WTC11 (cell line): Measurements from ENCODE around the gene TAOK2. TPM values are rescaled to one million over a fixed set of nuclear protein-coding genes. Genes with fewer than 3 reads are reported as not detected.

ENCODE experiments used
- ATAC-seq: fragments of 200-7000 bp; cut with Tn5 transposase; 2 replicates; pipeline ENCODE4 v1.10.0; 2021; ENCODE audit warnings: mild to moderate bottlenecking, moderate library complexity
- CTCF ChIA-PET: fragments of 300-600 bp; sonication (Branson Sonifier 250); formaldehyde crosslinking; loops from one replicate; lab custom pipeline; 2021; ENCODE audit warnings: antibody characterized with exemption; lab: Charles Lee
- POLR2A ChIA-PET: fragments of 350-600 bp; sonication (Branson Sonifier 250); formaldehyde crosslinking; loops from one replicate; lab custom pipeline; 2021; ENCODE audit warnings: antibody characterized with exemption; lab: Charles Lee
- DNase-seq: peaks from one replicate; pipeline ENCODE4 v3.0.0; 2021; ENCODE audit warnings: low spot score
- H3K27ac Mint-ChIP-seq: 2 replicates; pipeline ENCODE4 v1.8.0; 2021; ENCODE audit warnings: mixed read lengths
- H3K27me3 Mint-ChIP-seq: 2 replicates; pipeline ENCODE4 v1.8.0; 2021; ENCODE audit warnings: low read depth, mild to moderate bottlenecking, moderate library complexity, mixed read lengths
- H3K36me3 Mint-ChIP-seq: 2 replicates; pipeline ENCODE4 v1.8.0; 2021; ENCODE audit warnings: mixed read lengths
- H3K4me1 Mint-ChIP-seq: 2 replicates; pipeline ENCODE4 v1.8.0; 2022; ENCODE audit warnings: mixed read lengths
- H3K4me3 Mint-ChIP-seq: 2 replicates; pipeline ENCODE4 v1.8.0; 2021; ENCODE audit warnings: mild to moderate bottlenecking, moderate library complexity, mixed read lengths
- H3K9me3 Mint-ChIP-seq: 2 replicates; pipeline ENCODE4 v1.8.0; 2021; ENCODE audit warnings: mixed read lengths
- GRHL2 ChIP-seq: fragments of 250-450 bp; sonication (Bioruptor Pico); IDR thresholded peaks from 2 replicates; pipeline ENCODE4 v1.8.0; 2022; ENCODE audit warnings: mild to moderate bottlenecking, moderate library complexity; ENCODE audit not compliant: insufficient replicate concordance, severe bottlenecking
- JAZF1 ChIP-seq: fragments of 250-450 bp; sonication (Bioruptor Pico); IDR thresholded peaks from 2 replicates; pipeline ENCODE4 v1.9.0; 2021; ENCODE audit warnings: moderate library complexity, mild to moderate bottlenecking, inconsistent platforms
- MYBL2 ChIP-seq: sonication (generic); formaldehyde crosslinking; IDR thresholded peaks from 2 replicates; pipeline ENCODE4 v1.8.1; 2023; ENCODE audit warnings: mild to moderate bottlenecking, moderate library complexity, missing genetic modification reagents
- OVOL2 ChIP-seq: fragments of 250-450 bp; sonication (Bioruptor Pico); IDR thresholded peaks from 2 replicates; pipeline ENCODE4 v1.9.0; 2021; ENCODE audit warnings: mild to moderate bottlenecking, borderline replicate concordance
- PRRX2 ChIP-seq: fragments of 250-450 bp; sonication (Bioruptor Pico); IDR thresholded peaks from 2 replicates; pipeline ENCODE4 v1.8.0; 2021; ENCODE audit warnings: mild to moderate bottlenecking
- ZNF219 ChIP-seq: sonication (generic); formaldehyde crosslinking; IDR thresholded peaks from 2 replicates; pipeline ENCODE4 v1.8.0; 2023; ENCODE audit warnings: missing genetic modification reagents, mild to moderate bottlenecking, borderline replicate concordance
- ZNF416 ChIP-seq: fragments of 250-450 bp; sonication (Bioruptor Pico); IDR thresholded peaks from 2 replicates; pipeline ENCODE4 v1.9.0; 2021; ENCODE audit warnings: mild to moderate bottlenecking, inconsistent platforms
- total RNA-seq: library from RNA; stranded (reverse); gene quantifications from 3 replicates; pipeline ENCODE4 v1.2.3, GENCODE V29; 2021
- TF ChIP-seq, protein P1 (sequence below): sonication (generic); formaldehyde crosslinking; IDR thresholded peaks from 2 replicates; pipeline ENCODE4 v1.8.1; 2022; ENCODE audit warnings: low read depth, missing genetic modification reagents, borderline replicate concordance
- TF ChIP-seq, protein P2 (sequence below): fragments of 250-450 bp; sonication (Bioruptor Pico); IDR thresholded peaks from 2 replicates; pipeline ENCODE4 v1.8.0; 2021; ENCODE audit warnings: mild to moderate bottlenecking
- TF ChIP-seq, protein P3 (sequence below): sonication (generic); formaldehyde crosslinking; conservative IDR thresholded peaks from 2 replicates; pipeline ENCODE4 v1.8.1; 2023; ENCODE audit warnings: mild to moderate bottlenecking, low read depth, missing genetic modification reagents, moderate library complexity
- TF ChIP-seq, protein P4 (sequence below): fragments of 250-450 bp; sonication (Bioruptor Pico); conservative IDR thresholded peaks from 2 replicates; pipeline ENCODE4 v1.9.0; 2021; ENCODE audit warnings: mild to moderate bottlenecking
- TF ChIP-seq, protein P5 (sequence below): sonication (generic); formaldehyde crosslinking; IDR thresholded peaks from 2 replicates; pipeline ENCODE4 v1.8.1; 2022; ENCODE audit warnings: mild to moderate bottlenecking, moderate library complexity, missing genetic modification reagents
- TF ChIP-seq, protein P6 (sequence below): sonication (generic); formaldehyde crosslinking; IDR thresholded peaks from 2 replicates; pipeline ENCODE4 v1.8.0; 2022; ENCODE audit warnings: missing genetic modification reagents
- TF ChIP-seq, protein P7 (sequence below): fragments of 250-450 bp; sonication (Bioruptor Pico); IDR thresholded peaks from 2 replicates; pipeline ENCODE4 v1.9.0; 2021; ENCODE audit warnings: mild to moderate bottlenecking
- TF ChIP-seq, protein P8 (sequence below): sonication (generic); formaldehyde crosslinking; IDR thresholded peaks from 2 replicates; pipeline ENCODE4 v1.8.1; 2023; ENCODE audit warnings: mild to moderate bottlenecking, missing genetic modification reagents, moderate library complexity

Gene TAOK2
- total RNA-seq, 1 experiment from 2014 or later = 42.4 TPM

DNA sequence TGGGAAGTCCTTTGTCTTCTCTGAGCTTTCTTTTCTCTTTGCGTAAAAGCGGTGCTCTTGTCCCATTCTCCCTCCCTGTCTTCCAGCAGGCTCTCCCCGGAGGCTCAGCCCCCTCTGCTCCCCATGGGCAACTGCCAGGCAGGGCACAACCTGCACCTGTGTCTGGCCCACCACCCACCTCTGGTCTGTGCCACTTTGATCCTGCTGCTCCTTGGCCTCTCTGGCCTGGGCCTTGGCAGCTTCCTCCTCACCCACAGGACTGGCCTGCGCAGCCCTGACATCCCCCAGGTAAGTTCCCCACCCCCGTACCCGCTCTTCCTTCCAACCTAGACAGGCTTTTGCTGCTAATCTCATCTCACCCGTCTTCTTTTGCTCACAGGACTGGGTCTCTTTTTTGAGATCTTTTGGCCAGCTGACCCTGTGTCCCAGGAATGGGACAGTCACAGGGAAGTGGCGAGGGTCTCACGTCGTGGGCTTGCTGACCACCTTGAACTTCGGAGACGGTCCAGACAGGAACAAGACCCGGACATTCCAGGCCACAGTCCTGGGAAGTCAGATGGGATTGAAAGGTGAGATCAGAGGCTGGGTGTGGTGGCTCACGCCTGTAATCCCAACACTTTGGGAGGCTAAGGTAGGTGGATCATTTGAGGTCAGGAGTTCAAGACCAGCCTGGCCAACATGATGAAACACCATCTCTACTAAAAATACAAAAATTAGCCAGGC is 10.5 kb upstream of the TAOK2 start (continued):
- TF ChIP-seq PRRX2 (CRISPR knock-in tag) = no peak
- no peak for TF ChIP-seq MYBL2 (CRISPR knock-in tag)
- TF ChIP-seq, protein P1, sequence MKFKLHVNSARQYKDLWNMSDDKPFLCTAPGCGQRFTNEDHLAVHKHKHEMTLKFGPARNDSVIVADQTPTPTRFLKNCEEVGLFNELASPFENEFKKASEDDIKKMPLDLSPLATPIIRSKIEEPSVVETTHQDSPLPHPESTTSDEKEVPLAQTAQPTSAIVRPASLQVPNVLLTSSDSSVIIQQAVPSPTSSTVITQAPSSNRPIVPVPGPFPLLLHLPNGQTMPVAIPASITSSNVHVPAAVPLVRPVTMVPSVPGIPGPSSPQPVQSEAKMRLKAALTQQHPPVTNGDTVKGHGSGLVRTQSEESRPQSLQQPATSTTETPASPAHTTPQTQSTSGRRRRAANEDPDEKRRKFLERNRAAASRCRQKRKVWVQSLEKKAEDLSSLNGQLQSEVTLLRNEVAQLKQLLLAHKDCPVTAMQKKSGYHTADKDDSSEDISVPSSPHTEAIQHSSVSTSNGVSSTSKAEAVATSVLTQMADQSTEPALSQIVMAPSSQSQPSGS (CRISPR knock-in tag) = no peak

DNA sequence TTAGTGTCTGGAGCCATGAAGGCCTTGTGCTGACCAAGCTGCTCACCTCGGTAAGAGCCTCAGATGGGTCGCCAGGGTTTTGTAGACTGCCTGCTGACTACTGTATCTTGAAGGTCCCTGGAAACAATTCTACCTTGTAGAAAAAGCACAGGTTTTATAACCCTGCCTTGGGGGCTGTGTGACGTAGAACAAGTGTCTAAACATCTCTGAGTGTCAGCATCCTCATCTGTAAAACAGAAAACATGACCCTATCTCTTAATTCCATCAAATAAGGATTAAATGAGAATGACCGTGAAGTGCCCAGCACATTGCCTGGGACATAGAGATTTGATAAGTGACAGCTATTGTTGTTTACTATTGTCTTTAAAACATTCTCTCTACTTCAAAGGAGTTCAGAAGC is 5.5 kb upstream of the TAOK2 start:
- H3K4me3 Mint-ChIP-seq = no peak overlapping the region
- ChIA-PET POLR2A (interaction anchor here (0.6 kb wide), 1 partner anchor 282 kb away, joined by 3 read pairs; no protein-coding TSS in a partner anchor), CTCF (no interaction called here)
- H3K9me3 Mint-ChIP-seq = peaks cover 15% of the 10 kb centered on the region
- H3K4me1 Mint-ChIP-seq = no peaks in the 10 kb centered on the region; the same call in 1 of the 2 replicates
- H3K27me3 Mint-ChIP-seq = peaks cover 18% of the 10 kb centered on the region
- no peak for ATAC-seq
- DNase-seq = no peak
- H3K36me3 Mint-ChIP-seq = peaks cover 42% of the 10 kb centered on the region
- TF ChIP-seq, protein P2, sequence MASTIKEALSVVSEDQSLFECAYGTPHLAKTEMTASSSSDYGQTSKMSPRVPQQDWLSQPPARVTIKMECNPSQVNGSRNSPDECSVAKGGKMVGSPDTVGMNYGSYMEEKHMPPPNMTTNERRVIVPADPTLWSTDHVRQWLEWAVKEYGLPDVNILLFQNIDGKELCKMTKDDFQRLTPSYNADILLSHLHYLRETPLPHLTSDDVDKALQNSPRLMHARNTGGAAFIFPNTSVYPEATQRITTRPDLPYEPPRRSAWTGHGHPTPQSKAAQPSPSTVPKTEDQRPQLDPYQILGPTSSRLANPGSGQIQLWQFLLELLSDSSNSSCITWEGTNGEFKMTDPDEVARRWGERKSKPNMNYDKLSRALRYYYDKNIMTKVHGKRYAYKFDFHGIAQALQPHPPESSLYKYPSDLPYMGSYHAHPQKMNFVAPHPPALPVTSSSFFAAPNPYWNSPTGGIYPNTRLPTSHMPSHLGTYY (CRISPR knock-in tag) = no peak
- TF ChIP-seq, protein P3, sequence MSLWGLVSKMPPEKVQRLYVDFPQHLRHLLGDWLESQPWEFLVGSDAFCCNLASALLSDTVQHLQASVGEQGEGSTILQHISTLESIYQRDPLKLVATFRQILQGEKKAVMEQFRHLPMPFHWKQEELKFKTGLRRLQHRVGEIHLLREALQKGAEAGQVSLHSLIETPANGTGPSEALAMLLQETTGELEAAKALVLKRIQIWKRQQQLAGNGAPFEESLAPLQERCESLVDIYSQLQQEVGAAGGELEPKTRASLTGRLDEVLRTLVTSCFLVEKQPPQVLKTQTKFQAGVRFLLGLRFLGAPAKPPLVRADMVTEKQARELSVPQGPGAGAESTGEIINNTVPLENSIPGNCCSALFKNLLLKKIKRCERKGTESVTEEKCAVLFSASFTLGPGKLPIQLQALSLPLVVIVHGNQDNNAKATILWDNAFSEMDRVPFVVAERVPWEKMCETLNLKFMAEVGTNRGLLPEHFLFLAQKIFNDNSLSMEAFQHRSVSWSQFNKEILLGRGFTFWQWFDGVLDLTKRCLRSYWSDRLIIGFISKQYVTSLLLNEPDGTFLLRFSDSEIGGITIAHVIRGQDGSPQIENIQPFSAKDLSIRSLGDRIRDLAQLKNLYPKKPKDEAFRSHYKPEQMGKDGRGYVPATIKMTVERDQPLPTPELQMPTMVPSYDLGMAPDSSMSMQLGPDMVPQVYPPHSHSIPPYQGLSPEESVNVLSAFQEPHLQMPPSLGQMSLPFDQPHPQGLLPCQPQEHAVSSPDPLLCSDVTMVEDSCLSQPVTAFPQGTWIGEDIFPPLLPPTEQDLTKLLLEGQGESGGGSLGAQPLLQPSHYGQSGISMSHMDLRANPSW = no peak
- TF ChIP-seq, protein P4, sequence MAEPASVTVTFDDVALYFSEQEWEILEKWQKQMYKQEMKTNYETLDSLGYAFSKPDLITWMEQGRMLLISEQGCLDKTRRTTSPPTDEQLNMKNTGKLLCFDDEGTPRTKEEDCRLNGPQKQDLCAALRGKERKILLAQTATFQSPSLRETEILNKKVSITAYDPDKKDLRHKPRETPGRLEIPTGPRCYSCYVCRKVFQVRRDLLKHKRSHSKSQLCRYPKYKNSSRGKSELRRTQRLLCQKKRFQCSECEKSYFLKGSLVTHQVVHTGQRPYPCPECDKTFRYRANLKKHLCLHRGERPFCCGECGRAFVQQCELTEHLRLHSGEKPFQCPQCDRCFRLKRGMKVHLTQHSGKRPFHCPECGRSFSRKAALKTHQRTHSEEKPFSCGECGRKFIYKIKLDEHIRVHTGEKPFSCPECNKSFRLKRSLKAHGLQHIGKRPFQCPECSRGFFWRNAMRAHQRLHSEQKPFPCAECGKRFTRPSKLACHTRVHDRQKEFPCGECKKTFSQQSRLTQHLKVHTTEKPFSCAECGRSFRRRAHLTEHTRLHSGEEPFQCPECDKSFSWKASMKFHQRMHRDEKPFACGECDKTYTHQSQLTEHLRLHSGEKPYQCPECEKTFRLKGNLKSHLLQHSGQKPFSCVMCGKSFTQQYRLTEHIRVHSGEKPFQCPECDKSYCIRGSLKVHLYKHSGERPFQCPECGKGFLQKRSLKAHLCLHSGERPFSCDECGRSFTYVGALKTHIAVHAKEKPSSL (CRISPR knock-in tag) = no peak
- TF ChIP-seq JAZF1 (CRISPR knock-in tag) (no peak), GRHL2 (CRISPR knock-in tag) (no peak), ZNF416 (CRISPR knock-in tag) (no peak), ZNF219 (no peak), OVOL2 (no peak)
- TF ChIP-seq, protein P5, sequence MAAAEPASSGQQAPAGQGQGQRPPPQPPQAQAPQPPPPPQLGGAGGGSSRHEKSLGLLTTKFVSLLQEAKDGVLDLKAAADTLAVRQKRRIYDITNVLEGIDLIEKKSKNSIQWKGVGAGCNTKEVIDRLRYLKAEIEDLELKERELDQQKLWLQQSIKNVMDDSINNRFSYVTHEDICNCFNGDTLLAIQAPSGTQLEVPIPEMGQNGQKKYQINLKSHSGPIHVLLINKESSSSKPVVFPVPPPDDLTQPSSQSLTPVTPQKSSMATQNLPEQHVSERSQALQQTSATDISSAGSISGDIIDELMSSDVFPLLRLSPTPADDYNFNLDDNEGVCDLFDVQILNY (CRISPR knock-in tag) = no peak
- TF ChIP-seq, protein P6, sequence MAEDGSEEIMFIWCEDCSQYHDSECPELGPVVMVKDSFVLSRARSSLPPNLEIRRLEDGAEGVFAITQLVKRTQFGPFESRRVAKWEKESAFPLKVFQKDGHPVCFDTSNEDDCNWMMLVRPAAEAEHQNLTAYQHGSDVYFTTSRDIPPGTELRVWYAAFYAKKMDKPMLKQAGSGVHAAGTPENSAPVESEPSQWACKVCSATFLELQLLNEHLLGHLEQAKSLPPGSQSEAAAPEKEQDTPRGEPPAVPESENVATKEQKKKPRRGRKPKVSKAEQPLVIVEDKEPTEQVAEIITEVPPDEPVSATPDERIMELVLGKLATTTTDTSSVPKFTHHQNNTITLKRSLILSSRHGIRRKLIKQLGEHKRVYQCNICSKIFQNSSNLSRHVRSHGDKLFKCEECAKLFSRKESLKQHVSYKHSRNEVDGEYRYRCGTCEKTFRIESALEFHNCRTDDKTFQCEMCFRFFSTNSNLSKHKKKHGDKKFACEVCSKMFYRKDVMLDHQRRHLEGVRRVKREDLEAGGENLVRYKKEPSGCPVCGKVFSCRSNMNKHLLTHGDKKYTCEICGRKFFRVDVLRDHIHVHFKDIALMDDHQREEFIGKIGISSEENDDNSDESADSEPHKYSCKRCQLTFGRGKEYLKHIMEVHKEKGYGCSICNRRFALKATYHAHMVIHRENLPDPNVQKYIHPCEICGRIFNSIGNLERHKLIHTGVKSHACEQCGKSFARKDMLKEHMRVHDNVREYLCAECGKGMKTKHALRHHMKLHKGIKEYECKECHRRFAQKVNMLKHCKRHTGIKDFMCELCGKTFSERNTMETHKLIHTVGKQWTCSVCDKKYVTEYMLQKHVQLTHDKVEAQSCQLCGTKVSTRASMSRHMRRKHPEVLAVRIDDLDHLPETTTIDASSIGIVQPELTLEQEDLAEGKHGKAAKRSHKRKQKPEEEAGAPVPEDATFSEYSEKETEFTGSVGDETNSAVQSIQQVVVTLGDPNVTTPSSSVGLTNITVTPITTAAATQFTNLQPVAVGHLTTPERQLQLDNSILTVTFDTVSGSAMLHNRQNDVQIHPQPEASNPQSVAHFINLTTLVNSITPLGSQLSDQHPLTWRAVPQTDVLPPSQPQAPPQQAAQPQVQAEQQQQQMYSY (CRISPR knock-in tag) = no peak
- TF ChIP-seq, protein P7, sequence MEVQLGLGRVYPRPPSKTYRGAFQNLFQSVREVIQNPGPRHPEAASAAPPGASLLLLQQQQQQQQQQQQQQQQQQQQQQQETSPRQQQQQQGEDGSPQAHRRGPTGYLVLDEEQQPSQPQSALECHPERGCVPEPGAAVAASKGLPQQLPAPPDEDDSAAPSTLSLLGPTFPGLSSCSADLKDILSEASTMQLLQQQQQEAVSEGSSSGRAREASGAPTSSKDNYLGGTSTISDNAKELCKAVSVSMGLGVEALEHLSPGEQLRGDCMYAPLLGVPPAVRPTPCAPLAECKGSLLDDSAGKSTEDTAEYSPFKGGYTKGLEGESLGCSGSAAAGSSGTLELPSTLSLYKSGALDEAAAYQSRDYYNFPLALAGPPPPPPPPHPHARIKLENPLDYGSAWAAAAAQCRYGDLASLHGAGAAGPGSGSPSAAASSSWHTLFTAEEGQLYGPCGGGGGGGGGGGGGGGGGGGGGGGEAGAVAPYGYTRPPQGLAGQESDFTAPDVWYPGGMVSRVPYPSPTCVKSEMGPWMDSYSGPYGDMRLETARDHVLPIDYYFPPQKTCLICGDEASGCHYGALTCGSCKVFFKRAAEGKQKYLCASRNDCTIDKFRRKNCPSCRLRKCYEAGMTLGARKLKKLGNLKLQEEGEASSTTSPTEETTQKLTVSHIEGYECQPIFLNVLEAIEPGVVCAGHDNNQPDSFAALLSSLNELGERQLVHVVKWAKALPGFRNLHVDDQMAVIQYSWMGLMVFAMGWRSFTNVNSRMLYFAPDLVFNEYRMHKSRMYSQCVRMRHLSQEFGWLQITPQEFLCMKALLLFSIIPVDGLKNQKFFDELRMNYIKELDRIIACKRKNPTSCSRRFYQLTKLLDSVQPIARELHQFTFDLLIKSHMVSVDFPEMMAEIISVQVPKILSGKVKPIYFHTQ (CRISPR knock-in tag) = no peak
- TF ChIP-seq, protein P8, sequence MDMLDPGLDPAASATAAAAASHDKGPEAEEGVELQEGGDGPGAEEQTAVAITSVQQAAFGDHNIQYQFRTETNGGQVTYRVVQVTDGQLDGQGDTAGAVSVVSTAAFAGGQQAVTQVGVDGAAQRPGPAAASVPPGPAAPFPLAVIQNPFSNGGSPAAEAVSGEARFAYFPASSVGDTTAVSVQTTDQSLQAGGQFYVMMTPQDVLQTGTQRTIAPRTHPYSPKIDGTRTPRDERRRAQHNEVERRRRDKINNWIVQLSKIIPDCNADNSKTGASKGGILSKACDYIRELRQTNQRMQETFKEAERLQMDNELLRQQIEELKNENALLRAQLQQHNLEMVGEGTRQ = no peak
- no peak overlapping the region for H3K27ac Mint-ChIP-seq
